A673 (cell line): Measurements from ENCODE around the gene FAM241B. TPM values are rescaled to one million over a fixed set of nuclear protein-coding genes. Genes with fewer than 3 reads are reported as not detected.

Experiments used
- BruUV-seq: library from RNA; stranded (reverse); fragments of 400-500 nt; replicated peaks from 2 replicates; lab custom pipeline; 2021; lab: Mats Ljungman, UMichigan
- CTCF ChIA-PET: fragments of 300-600 bp; sonication (Branson Sonifier 250); formaldehyde crosslinking; loops from one replicate; lab custom pipeline; 2022; ENCODE audit warnings: antibody characterized with exemption; lab: Charles Lee
- POLR2A ChIA-PET: fragments of 300-600 bp; sonication (Branson Sonifier 250); formaldehyde crosslinking; loops from one replicate; lab custom pipeline; 2022; ENCODE audit warnings: antibody characterized with exemption; ENCODE audit not compliant: low non-redundant PET; lab: Charles Lee
- DNase-seq: peaks from one replicate; pipeline ENCODE4 v3.0.0-alpha.2; 2015; ENCODE audit warnings: low spot score
- H3K27ac ChIP-seq: fragments of 200-600 bp; sonication (generic); 2 replicates; pipeline ENCODE4 v1.5.1; 2016; ENCODE audit warnings: mixed run types, low read depth, mild to moderate bottlenecking, mixed read lengths, antibody characterized with exemption, low read length; ENCODE audit not compliant: poor library complexity, severe bottlenecking
- H3K27me3 ChIP-seq: fragments of 200-600 bp; sonication (generic); replicated peaks from 2 replicates; pipeline ENCODE4 v1.6.1; 2017; ENCODE audit warnings: mixed run types, low read depth, mild to moderate bottlenecking, mixed read lengths, antibody characterized with exemption, low read length; ENCODE audit not compliant: insufficient read depth, poor library complexity
- H3K36me3 ChIP-seq: fragments of 200-600 bp; sonication (generic); 2 replicates; pipeline ENCODE4 v1.6.1; 2016; ENCODE audit warnings: mixed run types, mild to moderate bottlenecking, mixed read lengths, antibody characterized with exemption, low read length; ENCODE audit not compliant: insufficient read depth, poor library complexity, severe bottlenecking
- H3K4me1 ChIP-seq: fragments of 200-600 bp; sonication (generic); 2 replicates; pipeline ENCODE4 v1.6.1; 2017; ENCODE audit warnings: mixed run types, mild to moderate bottlenecking, mixed read lengths, antibody characterized with exemption, low read length; ENCODE audit not compliant: insufficient read depth, poor library complexity, severe bottlenecking
- H3K4me3 ChIP-seq: fragments of 200-600 bp; sonication (generic); 2 replicates; pipeline ENCODE4 v1.5.1; 2016; ENCODE audit warnings: low read depth, mixed run types, mild to moderate bottlenecking, mixed read lengths, low read length; ENCODE audit not compliant: poor library complexity, severe bottlenecking
- H3K9me3 ChIP-seq: fragments of 200-600 bp; sonication (generic); 2 replicates; pipeline ENCODE4 v1.6.1; 2016; ENCODE audit warnings: mixed run types, low read depth, mild to moderate bottlenecking, mixed read lengths, antibody characterized with exemption, low read length; ENCODE audit not compliant: poor library complexity, severe bottlenecking
- EZH2 ChIP-seq: fragments of 200-600 bp; sonication (generic); IDR thresholded peaks from 2 replicates; pipeline ENCODE4 v1.6.1; 2017; ENCODE audit warnings: borderline replicate concordance, low read depth, mild to moderate bottlenecking, mixed read lengths, antibody characterized with exemption, low read length; ENCODE audit not compliant: poor library complexity, severe bottlenecking
- intact Hi-C: fragments of 100-400 bp; cut with micrococcal nuclease; formaldehyde crosslinking; loops from one replicate; pipeline ENCODE4 v1.10.0; 2022; ENCODE audit not compliant: unreplicated experiment
- total RNA-seq: library from RNA; stranded (reverse); gene quantifications from 2 replicates; pipeline ENCODE4 v1.2.3, GENCODE V29; 2021
- TF ChIP-seq, protein P1 (sequence below): fragments of 300-800, 200-600 bp; sonication (generic); conservative IDR thresholded peaks from 2 replicates; pipeline ENCODE4 v1.5.1; 2017; ENCODE audit warnings: low read depth, mild to moderate bottlenecking, antibody characterized with exemption, low read length, moderate library complexity, mixed read lengths

The FAM241B gene
- total RNA-seq, 1 experiment from 2014 or later, result 4.2 TPM

- no peak for TF ChIP-seq EZH2
- TF ChIP-seq, protein P1, sequence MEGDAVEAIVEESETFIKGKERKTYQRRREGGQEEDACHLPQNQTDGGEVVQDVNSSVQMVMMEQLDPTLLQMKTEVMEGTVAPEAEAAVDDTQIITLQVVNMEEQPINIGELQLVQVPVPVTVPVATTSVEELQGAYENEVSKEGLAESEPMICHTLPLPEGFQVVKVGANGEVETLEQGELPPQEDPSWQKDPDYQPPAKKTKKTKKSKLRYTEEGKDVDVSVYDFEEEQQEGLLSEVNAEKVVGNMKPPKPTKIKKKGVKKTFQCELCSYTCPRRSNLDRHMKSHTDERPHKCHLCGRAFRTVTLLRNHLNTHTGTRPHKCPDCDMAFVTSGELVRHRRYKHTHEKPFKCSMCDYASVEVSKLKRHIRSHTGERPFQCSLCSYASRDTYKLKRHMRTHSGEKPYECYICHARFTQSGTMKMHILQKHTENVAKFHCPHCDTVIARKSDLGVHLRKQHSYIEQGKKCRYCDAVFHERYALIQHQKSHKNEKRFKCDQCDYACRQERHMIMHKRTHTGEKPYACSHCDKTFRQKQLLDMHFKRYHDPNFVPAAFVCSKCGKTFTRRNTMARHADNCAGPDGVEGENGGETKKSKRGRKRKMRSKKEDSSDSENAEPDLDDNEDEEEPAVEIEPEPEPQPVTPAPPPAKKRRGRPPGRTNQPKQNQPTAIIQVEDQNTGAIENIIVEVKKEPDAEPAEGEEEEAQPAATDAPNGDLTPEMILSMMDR, result no peak
- H3K9me3 ChIP-seq, result no peaks in the 10 kb centered on the region
- H3K27me3 ChIP-seq, result peaks cover 68% of the 10 kb centered on the region
- POLR2A ChIA-PET, result no interaction called here
- H3K27ac ChIP-seq, result no peak overlapping the region
- no peaks in the 10 kb centered on the region for H3K36me3 ChIP-seq
- DNase-seq, result no peak
- H3K4me1 ChIP-seq, result no peaks in the 10 kb centered on the region
- BruUV-seq, result no TSS peak
- no peak overlapping the region for H3K4me3 ChIP-seq
- intact Hi-C loops, result no loop called here
- CTCF ChIA-PET, result interaction anchor here (0.6 kb wide), 1 partner anchor 57 kb away, joined by 3 read pairs; no protein-coding TSS in a partner anchor
Measured at GRCh38 chr10:69584624-69585023, 45.4 kb upstream of the FAM241B start.

GRCh38 chr10:69588358-69588757 is 41.7 kb upstream of the FAM241B start:
- DNase-seq, result no peak
- Histone ChIP-seq H3K27ac (no peak overlapping the region), H3K36me3 (no peaks in the 10 kb centered on the region), H3K4me1 (no peaks in the 10 kb centered on the region), H3K27me3 (peaks cover 42% of the 10 kb centered on the region), H3K4me3 (no peak overlapping the region), H3K9me3 (no peaks in the 10 kb centered on the region)
- no peak for TF ChIP-seq EZH2
- TF ChIP-seq, protein P1, result no peak
- intact Hi-C loops, result no loop called here
- POLR2A ChIA-PET, result no interaction called here
- CTCF ChIA-PET, result no interaction called here
- BruUV-seq, result no TSS peak

DNA sequence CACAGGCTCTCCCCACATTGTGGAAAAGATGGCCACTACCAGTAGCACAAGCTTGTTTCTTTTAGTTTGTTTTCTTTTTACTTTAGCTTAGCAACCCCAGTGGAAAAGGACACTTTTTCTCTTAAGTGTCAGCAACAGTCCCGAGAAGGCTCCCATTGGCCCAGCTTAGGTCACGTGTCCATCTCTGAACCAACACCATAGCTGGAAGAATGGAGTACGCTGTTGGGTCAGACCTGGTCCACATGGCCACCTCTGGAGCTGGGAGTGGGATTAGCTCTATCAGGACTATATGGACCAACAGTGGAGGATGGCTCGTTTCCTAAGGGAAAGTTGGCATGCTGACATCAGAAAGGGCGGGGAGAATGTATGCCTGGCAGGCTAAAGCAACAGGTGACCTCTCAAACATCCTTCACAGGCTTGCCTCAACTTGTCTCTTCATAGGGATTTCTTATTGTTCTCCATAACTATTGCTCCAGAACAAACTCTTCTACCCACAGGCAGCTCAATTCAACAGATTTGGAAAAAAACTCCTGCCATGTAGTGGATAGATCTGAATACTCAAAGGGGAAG is 29.2 kb upstream of the FAM241B start:
- no peaks in the 10 kb centered on the region for H3K36me3 ChIP-seq
- no peak for DNase-seq
- CTCF ChIA-PET, result no interaction called here
- intact Hi-C loops, result no loop called here
- no peak overlapping the region for H3K4me3 ChIP-seq
- peaks cover 56% of the 10 kb centered on the region for H3K27me3 ChIP-seq
- H3K4me1 ChIP-seq, result no peaks in the 10 kb centered on the region
- no peaks in the 10 kb centered on the region for H3K9me3 ChIP-seq
- no TSS peak for BruUV-seq
- H3K27ac ChIP-seq, result no peak overlapping the region
- no peak for TF ChIP-seq EZH2
- TF ChIP-seq, protein P1, result no peak
- POLR2A ChIA-PET, result no interaction called here
